Dermis blood vessel endothelial cell (primary cell): ENCODE results near the gene RALGPS1. TPM values are rescaled to one million over a fixed set of nuclear protein-coding genes. Genes with fewer than 3 reads are reported as not detected.

Source experiments
- DNase-seq: peaks from one replicate; pipeline ENCODE4 v3.0.0; 2010
- total RNA-seq: library from RNA; depleted of rRNA; stranded (reverse); fragments of >200 nt; gene quantifications from 2 replicates; pipeline ENCODE4 v1.2.3, GENCODE V29; 2014

RALGPS1 gene
- total RNA-seq, 1 donor from 2014 or later, result 3.1 TPM

DNA sequence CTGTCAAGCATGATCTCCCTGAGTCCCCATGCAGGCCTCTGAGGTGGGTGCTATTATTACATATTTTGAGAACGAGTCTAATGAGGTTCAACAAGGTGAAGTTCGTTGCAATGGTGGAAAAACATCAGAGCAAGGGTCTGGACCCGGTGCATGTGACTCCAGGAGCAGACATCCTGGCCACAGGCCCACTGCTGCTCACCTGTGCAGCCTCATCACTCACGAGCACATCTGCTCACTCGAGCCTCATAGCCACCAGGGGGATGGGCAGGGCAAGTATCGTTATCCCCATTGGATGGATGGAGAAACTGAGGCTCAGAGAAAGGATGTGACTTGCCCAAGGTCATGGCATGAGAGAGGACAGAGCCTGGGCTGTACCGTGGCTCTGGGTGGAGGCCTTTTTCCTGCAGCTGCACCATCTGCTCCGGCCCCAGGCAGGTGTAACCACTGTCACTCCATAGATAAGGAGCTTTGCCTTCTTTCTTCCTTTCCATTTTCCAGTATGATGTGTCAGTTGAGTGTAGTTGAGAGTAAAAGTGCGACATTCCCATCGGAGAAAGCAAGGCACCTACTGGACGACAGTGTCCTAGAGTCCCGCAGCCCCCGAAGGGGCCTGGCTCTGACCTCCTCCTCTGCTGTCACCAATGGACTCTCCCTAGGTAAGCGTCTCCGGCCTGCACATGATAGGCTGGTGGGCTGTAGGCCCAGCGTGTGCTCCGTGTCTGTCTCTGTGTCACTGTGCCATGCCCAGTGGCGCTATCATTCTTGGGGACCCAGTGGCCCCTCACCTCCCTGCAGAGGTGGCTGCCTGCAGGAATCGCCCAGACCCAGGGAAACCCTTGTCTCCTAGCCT, 281.6 kb downstream of the RALGPS1 start:
- DNase-seq, result no peak

DNA sequence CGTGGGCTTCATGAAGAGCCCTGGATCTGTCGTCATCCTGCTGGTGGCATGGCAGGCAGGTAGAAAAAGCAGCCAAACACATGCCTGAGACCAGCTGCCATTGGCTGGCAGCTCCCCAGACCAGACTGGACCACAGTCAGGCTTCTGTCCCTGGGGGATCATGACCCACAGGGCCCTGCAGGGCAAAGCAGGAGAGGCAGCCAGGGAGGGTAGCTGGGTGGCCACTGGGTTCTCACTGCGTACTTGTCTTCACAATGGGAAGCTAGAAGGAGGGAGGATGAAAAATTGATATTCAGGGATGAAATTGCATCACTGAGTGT, 282.2 kb downstream of the RALGPS1 start:
- DNase-seq, result no peak

DNA sequence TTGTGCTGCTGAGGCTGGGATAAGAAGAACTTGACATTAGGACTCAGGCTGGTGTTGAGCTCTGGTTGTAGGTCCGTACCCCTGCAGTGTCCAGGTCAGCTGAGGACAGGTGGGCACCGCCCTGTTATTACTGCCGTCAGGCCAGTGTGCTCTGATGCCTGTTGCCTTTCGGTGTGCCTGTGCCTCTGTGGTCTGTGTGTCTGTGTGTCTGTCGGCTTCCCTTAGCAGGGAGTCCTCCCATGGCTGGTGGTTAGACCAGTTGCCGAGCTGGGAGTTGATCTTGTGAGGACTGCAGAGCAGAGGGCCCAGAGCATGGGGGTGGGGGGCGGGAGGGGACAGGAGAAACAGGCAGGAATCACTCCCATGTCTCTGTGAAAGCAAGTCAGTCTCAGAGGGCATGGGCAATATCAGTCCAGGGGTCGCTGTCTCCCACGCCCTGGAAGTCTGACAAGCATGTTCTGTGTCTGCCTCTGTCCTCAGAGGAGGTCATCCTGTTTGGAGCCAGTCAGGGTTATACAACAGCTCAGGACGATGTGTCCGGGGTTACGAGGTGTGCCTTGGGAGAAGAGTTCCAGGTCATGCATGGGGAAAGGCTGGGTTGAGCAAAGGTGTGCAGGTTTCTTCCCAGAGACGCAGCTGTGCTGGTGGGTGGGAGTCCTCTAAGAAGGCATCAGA, 282.7 kb downstream of the RALGPS1 start:
- no peak for DNase-seq

- no peak for DNase-seq
Observed at GRCh38 chr9:127197861-127198430, 283.4 kb downstream of the RALGPS1 start.

DNA sequence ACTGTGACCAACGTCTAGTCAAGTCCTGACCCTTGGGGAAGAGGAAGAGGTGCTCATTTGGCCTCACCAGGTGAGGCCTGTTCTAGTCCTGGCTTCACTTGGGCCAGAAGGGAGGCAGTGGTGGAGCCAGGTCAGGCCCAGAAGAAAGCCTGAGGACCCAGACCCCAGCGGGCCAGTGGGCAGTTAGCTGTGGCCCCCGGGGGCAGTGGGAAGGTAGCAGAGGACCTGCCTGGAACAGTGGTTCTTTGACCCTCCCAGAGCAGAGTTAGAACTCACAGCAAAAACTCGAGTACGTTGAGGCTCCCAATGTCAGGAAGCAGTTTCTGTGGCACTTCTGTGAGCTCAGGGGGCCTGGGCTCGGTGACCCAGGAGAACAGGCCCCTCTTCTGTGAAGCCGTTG, 284.0 kb downstream of the RALGPS1 start:
- DNase-seq, result no peak

DNA sequence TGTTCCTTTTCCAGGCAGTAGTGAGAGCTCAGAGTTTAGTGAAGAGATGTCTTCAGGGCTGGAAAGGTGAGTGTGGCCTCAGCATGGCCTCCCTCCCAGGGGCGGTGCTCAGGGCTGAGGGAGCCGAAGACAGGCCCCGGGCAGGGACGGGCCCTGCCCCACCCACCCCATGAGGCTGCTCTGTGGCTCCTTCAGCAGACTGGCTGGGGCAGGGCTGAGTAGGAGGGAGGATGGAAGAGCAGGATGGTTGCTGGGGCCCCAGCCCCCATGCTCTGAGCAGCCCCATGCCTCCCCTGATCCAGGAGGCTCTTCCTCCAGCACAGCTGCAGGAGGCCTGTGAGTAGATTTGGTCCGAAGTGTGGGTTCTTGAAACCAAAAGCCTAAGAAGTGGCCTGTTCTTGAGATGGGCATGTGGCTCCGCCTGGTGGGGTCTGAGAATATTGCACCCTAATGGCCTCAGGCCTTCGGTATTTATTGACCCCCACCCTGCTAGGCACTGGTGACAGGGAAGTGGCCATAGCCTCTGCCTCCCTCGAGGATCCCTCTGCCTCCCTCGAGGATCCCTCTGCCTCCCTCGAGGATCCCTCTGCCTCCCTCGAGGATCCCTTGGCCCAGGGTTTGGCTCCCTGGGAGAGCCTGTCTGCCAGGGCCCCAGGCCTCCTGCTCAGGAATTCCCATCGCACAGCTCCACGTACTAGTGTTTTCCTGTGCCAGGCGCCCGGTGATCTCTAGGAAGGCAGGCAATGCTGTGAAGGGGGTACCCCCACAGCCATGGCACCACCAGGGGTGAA, 284.6 kb downstream of the RALGPS1 start:
- peak; percentile 89 for DNase-seq

DNA sequence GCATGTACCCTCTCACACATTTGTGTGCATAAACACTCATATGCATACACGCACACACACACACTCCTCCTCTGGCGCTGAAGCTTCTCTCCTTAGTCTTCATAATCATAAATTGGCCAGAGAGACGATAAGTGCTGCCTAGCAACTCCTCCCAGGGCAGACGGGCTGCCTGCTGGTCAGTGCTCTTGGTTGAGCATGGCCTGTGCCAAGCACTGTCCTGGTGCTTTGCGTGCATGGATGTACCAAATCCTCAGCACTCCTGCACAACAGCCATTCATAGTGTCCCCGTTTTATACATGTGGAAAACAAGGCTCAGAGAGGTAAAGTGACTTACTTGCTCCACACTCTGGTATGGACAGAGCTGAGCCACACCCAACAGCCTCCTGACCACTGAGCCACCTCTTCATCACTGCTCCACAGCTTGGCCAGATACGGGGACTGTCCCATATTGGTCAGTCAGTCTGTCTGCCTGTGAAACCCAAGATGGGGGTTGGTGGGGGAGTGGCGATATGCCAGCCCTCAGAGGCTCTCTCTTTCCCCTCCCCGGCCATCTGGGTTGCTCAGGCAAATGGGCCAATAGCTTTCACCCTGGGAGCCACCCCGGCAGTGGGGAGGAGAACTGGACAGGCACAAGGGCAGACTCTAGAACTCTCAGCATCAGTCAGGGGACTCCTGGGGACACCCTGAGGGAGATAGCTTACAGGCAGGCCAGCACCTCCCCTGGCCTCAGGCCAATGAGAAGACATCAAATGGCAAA, 285.7 kb downstream of the RALGPS1 start:
- DNase-seq, result no peak

DNA sequence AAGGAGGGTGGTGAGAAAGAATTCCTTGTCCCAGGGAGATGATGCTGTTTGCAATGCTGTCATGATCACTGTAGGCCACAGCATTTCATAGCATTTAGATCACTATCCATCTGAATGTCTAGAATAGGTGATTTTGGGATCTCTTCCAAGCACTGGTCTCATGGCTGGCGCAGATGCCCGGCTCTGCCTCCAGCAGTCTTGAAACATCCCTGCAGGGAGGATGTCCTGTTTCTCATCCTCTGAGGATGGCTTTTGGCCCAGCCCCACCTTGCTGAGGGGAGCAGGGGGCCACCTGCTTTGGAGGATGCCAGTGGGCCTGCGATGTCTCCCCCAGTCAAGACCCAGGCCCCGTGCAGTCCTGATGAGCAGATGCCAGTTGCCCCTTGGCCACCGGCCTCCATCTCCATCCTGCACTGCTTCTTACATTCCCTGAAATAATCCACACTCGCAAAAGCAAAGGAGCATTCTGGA, 286.5 kb downstream of the RALGPS1 start:
- no peak for DNase-seq

DNA sequence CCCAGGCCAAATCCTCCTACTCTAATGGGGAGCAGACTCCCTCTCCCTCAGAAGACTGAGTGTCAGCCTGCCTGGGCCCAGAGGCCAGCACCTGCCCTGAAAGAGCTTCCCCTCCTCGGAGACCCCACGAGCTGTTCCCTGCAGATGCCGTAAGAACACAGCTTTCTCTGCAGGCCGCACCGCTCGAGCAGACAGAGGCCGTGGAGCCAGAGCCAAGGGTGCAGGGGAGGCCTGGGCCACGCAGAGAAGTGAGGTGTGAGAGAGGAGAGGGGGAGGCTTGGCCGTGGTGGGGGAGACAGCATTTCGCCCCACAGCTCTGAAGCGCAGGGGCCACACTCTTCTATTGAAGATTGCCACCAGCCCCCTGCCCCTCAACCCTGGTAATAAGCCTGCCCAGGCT, 287.1 kb downstream of the RALGPS1 start:
- no peak for DNase-seq

DNA sequence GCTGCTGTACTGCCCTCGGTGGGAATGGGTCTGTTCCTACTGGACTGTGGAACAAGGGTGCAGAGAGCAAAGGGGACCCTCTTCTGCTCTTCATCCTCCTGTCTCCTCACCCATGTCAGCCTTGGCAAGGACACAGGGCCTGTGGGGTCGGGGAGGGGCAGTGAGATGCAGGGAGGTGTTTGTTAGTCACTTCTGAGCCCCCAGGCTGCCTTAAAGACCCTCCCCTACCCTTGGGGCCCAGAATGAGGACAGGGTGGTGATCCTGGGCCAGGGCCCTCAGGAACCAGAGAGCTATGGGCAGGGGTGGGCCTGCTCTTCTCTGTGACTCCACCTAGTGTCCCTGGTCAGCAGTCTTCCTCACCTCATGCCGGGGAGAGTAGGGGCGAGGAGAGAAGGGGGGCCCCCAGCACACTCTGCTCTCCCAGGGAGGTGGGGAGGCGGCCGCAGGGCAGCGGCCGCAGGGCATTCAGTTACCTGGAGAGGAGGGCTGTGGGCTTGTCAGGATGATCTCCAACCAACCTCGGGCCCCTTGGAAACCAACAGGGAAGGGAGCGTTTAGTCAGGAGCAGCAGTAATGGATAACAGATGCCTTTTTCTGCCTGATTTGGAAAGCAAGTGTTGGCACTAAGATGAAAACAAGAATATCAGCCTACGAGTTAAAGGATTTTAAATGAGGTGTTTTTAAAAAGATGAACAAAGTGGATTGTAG, 288.0 kb downstream of the RALGPS1 start:
- DNase-seq, result no peak

DNA sequence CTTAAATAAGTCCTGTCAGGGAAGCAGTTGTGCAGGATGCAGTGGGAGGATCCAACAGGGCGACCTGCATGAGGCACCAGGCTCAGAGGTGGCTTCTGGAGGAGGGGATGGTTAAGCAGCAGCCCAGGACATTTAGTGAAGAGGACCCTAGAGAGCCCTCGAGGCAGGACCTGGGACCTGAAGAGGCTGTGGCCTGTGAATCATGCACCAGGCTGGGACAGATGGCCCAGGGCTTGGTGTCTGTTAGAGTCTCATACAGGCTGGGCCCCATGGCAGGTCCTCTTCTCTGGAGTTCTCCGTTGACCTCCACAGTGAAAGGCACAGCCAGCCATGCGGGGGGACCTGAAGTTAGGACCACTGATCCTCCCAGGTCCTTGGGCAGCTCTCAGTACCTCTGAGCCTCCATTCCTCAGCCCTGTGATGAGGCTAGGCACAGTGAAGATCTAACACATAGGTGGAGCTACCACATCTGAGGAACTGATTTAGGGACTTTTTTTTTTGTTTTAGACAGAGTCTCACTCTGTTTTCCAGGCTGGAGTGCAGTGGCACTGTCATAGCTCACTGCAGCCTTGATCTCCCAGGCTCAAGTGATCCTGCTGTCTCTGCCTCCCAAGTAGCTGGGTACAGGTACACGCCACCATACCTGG, 289.2 kb downstream of the RALGPS1 start:
- no peak for DNase-seq

DNA sequence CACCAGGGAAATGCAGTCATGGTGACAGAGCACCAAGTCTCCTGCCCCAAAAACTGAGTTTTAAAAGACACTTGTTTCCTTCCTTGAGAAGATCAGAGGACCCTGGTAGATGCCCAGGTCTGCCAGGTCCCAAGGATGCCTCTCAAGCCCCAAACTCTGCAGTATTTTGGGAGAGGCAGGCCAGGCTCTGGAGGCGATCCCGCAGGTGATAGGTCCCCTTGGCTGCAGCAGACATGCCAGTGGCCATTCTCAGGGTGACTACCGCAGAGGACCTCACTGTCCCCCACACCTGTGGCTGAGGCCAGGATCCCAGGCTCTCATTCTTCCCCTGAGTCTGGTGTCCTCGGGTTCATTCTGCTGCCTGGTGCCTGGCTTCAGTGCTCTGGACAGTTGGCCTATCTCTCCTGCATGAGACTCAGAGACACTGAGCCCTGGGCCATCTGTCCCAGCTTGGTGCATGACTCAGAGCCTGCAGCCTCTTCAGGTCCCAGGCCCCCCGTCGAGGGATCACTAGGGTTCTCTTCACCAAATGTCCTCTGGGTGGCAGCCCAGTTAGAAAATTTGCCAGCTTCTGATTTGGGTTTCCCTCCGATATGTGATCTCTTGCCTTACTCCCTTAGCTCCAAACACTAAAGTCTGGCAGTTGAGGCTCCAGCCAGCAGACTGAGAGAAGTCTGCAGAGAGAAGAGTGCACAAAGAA, 290.3 kb downstream of the RALGPS1 start:
- DNase-seq, result peak; percentile 37

DNA sequence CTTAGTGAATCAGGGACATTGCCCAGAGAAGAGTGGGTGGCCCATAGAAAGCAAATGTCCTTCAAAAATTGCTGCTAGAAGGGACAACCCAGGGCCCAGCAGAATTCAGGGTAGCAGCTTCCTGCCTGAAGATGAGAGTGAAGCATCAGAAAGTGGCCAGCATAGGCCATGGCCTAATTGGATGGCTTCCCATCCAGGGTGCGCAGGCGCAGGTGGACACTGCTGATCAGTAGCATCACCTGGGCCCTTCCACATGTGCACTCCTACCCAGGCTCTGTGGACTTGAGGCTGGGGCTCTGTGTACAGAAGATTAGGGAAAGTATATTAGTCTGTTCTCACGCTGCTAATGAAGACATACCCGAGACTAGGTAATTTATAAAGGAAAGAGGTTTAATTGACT, 291.4 kb downstream of the RALGPS1 start:
- DNase-seq, result no peak

GRCh38 chr9:127206666-127207065, 292.1 kb downstream of the RALGPS1 start:
- DNase-seq, result no peak

DNA sequence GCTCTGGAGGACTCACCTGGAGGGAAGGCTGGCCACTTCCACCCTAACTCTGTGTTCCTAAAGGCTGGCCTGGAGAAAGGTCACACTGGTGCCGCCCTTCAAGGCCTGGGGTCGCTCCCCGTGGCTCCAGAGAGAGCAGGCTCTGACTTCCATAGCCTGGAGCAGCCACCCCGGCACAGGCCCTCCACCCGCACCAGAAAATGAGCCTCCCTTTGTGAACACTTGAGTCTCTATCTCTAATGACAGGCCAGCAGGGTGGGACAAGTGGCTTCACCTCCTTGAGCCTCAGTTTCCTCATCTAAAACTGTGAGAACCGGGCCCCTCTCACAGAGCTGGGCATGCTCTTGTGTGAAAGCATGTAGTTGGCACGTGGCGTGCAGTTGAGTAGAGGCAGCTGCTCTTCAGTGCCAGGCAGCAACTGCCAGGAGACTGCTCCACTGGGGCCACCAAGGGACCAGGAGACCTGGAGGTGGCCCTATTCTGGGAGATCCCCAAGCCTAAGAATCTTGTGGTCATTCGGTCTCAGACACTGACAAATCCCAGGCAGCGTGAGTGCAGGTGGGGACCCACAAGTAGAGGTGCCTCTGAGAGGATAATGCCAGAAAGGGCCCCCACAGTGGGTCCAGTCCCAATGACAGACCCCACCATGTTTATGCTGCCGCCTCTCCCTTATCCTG, 293.3 kb downstream of the RALGPS1 start:
- DNase-seq, result no peak

- DNase-seq, result no peak
Observed at GRCh38 chr9:127208416-127208815, 293.8 kb downstream of the RALGPS1 start.

- DNase-seq, result no peak
Observed at GRCh38 chr9:127209220-127209619, 294.6 kb downstream of the RALGPS1 start.

- DNase-seq, result no peak
Observed at GRCh38 chr9:127209948-127210640, 295.5 kb downstream of the RALGPS1 start.
